Measurements from ENCODE around the gene VRK1. TPM values are rescaled to one million over a fixed set of nuclear protein-coding genes. Genes with fewer than 3 reads are reported as not detected.

Gene VRK1
- total RNA-seq: 10.5 and 13.5 TPM in 2 replicates

GRCh38 chr14:96796851-96797581 is at the start of gene VRK1:
VRK1 (plus strand) TSS chr14:96797382; CDS start chr14:96833472, 36,090 bp downstream.

